A549 (cell line): ENCODE results near the gene ATG4B. TPM values are rescaled to one million over a fixed set of nuclear protein-coding genes. Genes with fewer than 3 reads are reported as not detected.
A peak's percentile ranks its signal among the peaks of the same experiment; 100 is the strongest.

Experiments used
- ATAC-seq, 2 experiments: fragments of 200-7000 bp in 1 of 2; fragments of >200 bp in 1 of 2; cut with Nextera tagmentation in 1 of 2; cut with Tn5 transposase in 1 of 2; 3 replicates each; pipeline versions ENCODE4 v1.8.0 to v1.9.1; 2018 to 2020; ENCODE audit warnings: mild to moderate bottlenecking in 1 of 2, moderate library complexity in 1 of 2
- CTCF ChIA-PET: fragments of 300-600 bp; sonication (Branson Sonifier 250); formaldehyde crosslinking; extraction: SDS; loops from one replicate; lab custom pipeline; 2021; ENCODE audit warnings: antibody characterized with exemption, inconsistent platforms; lab: Yijun Ruan, JAX
- POLR2A ChIA-PET: fragments of 350-600 bp; formaldehyde crosslinking; extraction: SDS; loops from one replicate; lab custom pipeline; 2021; ENCODE audit warnings: antibody characterized with exemption, inconsistent platforms; lab: Yijun Ruan, JAX
- DNase-seq, 2 experiments: peaks; one replicate each; pipeline versions ENCODE4 v3.0.0 to v3.0.0-alpha.2; 2011 to 2016; ENCODE audit warnings: low read depth in 1 of 2, low spot score in 1 of 2
- FAIRE-seq: peaks from 2 replicates; lab custom pipeline; 2011; peaks lifted over from hg19 to GRCh38; lab: Jason Lieb, UNC
- H3K27ac ChIP-seq, 2 experiments: fragments of >200 bp; sonication (Bioruptor Twin); formaldehyde crosslinking; 3 replicates each; pipeline ENCODE4 v1.5.1; 2016 to 2017
- H3K4me1 ChIP-seq: fragments of >200 bp; sonication (Bioruptor Twin); formaldehyde crosslinking; 3 replicates; pipeline ENCODE4 v1.6.1; 2016
- H3K4me2 ChIP-seq: fragments of >200 bp; sonication (Bioruptor Twin); formaldehyde crosslinking; 3 replicates; pipeline ENCODE4 v1.6.1; 2016
- H3K4me3 ChIP-seq: fragments of >200 bp; sonication (Bioruptor Twin); formaldehyde crosslinking; 3 replicates; pipeline ENCODE4 v1.5.1; 2016
- H3K9me3 ChIP-seq: fragments of >200 bp; sonication (Bioruptor Twin); formaldehyde crosslinking; 3 replicates; pipeline ENCODE4 v1.6.1; 2016
- BHLHE40 ChIP-seq: IDR thresholded peaks from 2 replicates; pipeline ENCODE4 v1.6.1; 2012; ENCODE audit warnings: low read depth, low read length, inconsistent platforms
- CHD2 ChIP-seq: fragments of 150-350 bp; IDR thresholded peaks from 2 replicates; pipeline ENCODE4 v1.6.1; 2014; ENCODE audit warnings: low read length; ENCODE audit not compliant: partially characterized antibody
- CHD4 ChIP-seq: fragments of 200-600 bp; sonication (generic); IDR thresholded peaks from 2 replicates; pipeline ENCODE4 v1.6.1; 2016; ENCODE audit warnings: antibody characterized with exemption, mild to moderate bottlenecking, borderline replicate concordance
- E2F6 ChIP-seq: IDR thresholded peaks from 2 replicates; pipeline ENCODE4 v1.6.1; 2012; ENCODE audit warnings: low read depth, borderline replicate concordance
- EHF ChIP-seq: fragments of 250-450 bp; sonication (Bioruptor Pico); IDR thresholded peaks from 2 replicates; pipeline ENCODE4 v1.5.0; 2020; ENCODE audit warnings: mild to moderate bottlenecking
- FOSB ChIP-seq: fragments of 250-450 bp; sonication (Bioruptor Pico); IDR thresholded peaks from 2 replicates; pipeline ENCODE4 v1.5.0; 2020; ENCODE audit warnings: mild to moderate bottlenecking, moderate library complexity
- FOXS1 ChIP-seq: fragments of 250-450 bp; sonication (Bioruptor Pico); IDR thresholded peaks from 2 replicates; pipeline ENCODE4 v1.5.0; 2020; ENCODE audit warnings: mild to moderate bottlenecking, moderate library complexity
- GATA3 ChIP-seq: IDR thresholded peaks from 2 replicates; pipeline ENCODE4 v1.6.1; 2012; ENCODE audit warnings: borderline replicate concordance
- HES2 ChIP-seq: fragments of >200 bp; sonication (Bioruptor Twin); formaldehyde crosslinking; IDR thresholded peaks from 2 replicates; pipeline ENCODE4 v1.6.1; 2016
- HOXB13 ChIP-seq: fragments of 250-450 bp; sonication (Bioruptor Pico); IDR thresholded peaks from 2 replicates; pipeline ENCODE4 v1.5.0; 2020; ENCODE audit warnings: low read depth, mild to moderate bottlenecking, moderate library complexity
- HOXB5 ChIP-seq: fragments of 250-450 bp; sonication (Bioruptor Pico); IDR thresholded peaks from 2 replicates; pipeline ENCODE4 v1.5.0; 2020; ENCODE audit warnings: mild to moderate bottlenecking, moderate library complexity
- JUN ChIP-seq, 2 experiments: fragments of >200 bp; sonication (Bioruptor Twin); formaldehyde crosslinking; IDR thresholded peaks; 2 replicates in 1 of 2; 3 replicates in 1 of 2; pipeline ENCODE4 v1.6.1; 2016 to 2017
- KDM1A ChIP-seq: fragments of 200-600 bp; sonication (generic); IDR thresholded peaks from 2 replicates; pipeline ENCODE4 v1.6.1; 2016; ENCODE audit warnings: low read depth, mild to moderate bottlenecking
- MAFK ChIP-seq: fragments of 450-650 bp; IDR thresholded peaks from 2 replicates; pipeline ENCODE4 v1.6.1; 2014; ENCODE audit not compliant: partially characterized antibody
- MAX ChIP-seq: IDR thresholded peaks from 2 replicates; pipeline ENCODE4 v1.6.1; 2012
- NPAS2 ChIP-seq: fragments of 250-450 bp; sonication (Bioruptor Pico); IDR thresholded peaks from 2 replicates; pipeline ENCODE4 v1.8.0; 2022; ENCODE audit warnings: mild to moderate bottlenecking, moderate library complexity, borderline replicate concordance
- PBX3 ChIP-seq: IDR thresholded peaks from 2 replicates; pipeline ENCODE4 v1.6.1; 2012
- RNF2 ChIP-seq: fragments of 200-600 bp; sonication (generic); IDR thresholded peaks from 2 replicates; pipeline ENCODE4 v1.6.1; 2016; ENCODE audit warnings: low read depth, mild to moderate bottlenecking, antibody characterized with exemption, moderate library complexity, borderline replicate concordance
- SREBF2 ChIP-seq: fragments of 450-650 bp; IDR thresholded peaks from 2 replicates; pipeline ENCODE4 v1.6.1; 2014; ENCODE audit warnings: mild to moderate bottlenecking, moderate library complexity
- TFCP2L1 ChIP-seq: fragments of 250-450 bp; sonication (Bioruptor Pico); IDR thresholded peaks from 2 replicates; pipeline ENCODE4 v1.5.0; 2021; ENCODE audit warnings: mild to moderate bottlenecking
- ZSCAN20 ChIP-seq: fragments of 250-450 bp; sonication (Bioruptor Pico); IDR thresholded peaks from 2 replicates; pipeline ENCODE4 v1.8.0; 2022; ENCODE audit warnings: mild to moderate bottlenecking, moderate library complexity
- WGBS: methylation state at CpG from one replicate; pipeline ENCODE4 v1.1.6; 2017; ENCODE audit errors: missing lambda C conversion rate; 5-methylcytosine and 5-hydroxymethylcytosine counted together
- polyA plus RNA-seq, 4 experiments: library from polyadenylated mRNA; depleted of rRNA in 3 of 4; stranded (reverse); fragments of >200 nt; fragmentation: RNase III in 1 of 4; extraction: RNeasy Plus Mini Kit Qiagen cat#74134 plus additional on column Dnase treatment in 1 of 4; gene quantifications; 2 replicates in 3 of 4; 3 replicates in 1 of 4; pipeline ENCODE4 v1.2.3, GENCODE V29; 2011 to 2017

Gene ATG4B
- polyA plus RNA-seq, 2 of the 4 experiments (the other 2 are of a cell fraction), result 70.3 to 75.2 TPM

GRCh38 chr2:241673189-241673663 is 35.7 kb downstream of the ATG4B start:
- H3K27ac ChIP-seq, result no peak overlapping the region
- no peak for FAIRE-seq
- no peak for TF ChIP-seq CHD2
- TF ChIP-seq SREBF2, result no peak
- no peak for TF ChIP-seq FOSB (CRISPR knock-in tag)
- no peak for TF ChIP-seq E2F6
- no peak for TF ChIP-seq RNF2
- no peak for TF ChIP-seq ZSCAN20 (CRISPR knock-in tag)
- TF ChIP-seq EHF (CRISPR knock-in tag), result no peak
- no peak for TF ChIP-seq GATA3
- no peak for TF ChIP-seq MAX
- no peak for TF ChIP-seq FOXS1
- no peak for TF ChIP-seq HOXB5 (CRISPR knock-in tag)
- no peak for TF ChIP-seq NPAS2
- H3K9me3 ChIP-seq, result no peaks in the 10 kb centered on the region
- H3K4me2 ChIP-seq, result no peak overlapping the region
- no peak overlapping the region for H3K4me3 ChIP-seq
- no peaks in the 10 kb centered on the region for H3K4me1 ChIP-seq
- no peak for DNase-seq
- CTCF ChIA-PET, result interaction anchor here (1.5 kb wide), 1 partner anchor 14 kb away, joined by 6 read pairs; no protein-coding TSS in a partner anchor
- no peak for ATAC-seq
- WGBS, result 94% methylated on average over 18 of the region's 18 CpGs
- POLR2A ChIA-PET, result no interaction called here

- FAIRE-seq, result no peak
- H3K27ac ChIP-seq, result no peak overlapping the region
- no peak overlapping the region for H3K4me3 ChIP-seq
- no peak overlapping the region for H3K4me2 ChIP-seq
- peak; percentile 77 to 82 for ATAC-seq
- WGBS, result 93% methylated on average over 21 of the region's 21 CpGs
- no peaks in the 10 kb centered on the region for H3K4me1 ChIP-seq
- TF ChIP-seq JUN (IDR thresholded peaks at IDR 0.05) (0 out of 5 replicates have a peak, but pooled peaks of 1 of the 2 experiments have one; percentile 7), ZSCAN20 (CRISPR knock-in tag) (no peak)
- TF ChIP-seq, all 56 proteins: peak for 1
- no peaks in the 10 kb centered on the region for H3K9me3 ChIP-seq
- ChIA-PET POLR2A (no interaction called here), CTCF (interaction anchor here (1.5 kb wide), 1 partner anchor 15 kb away, joined by 6 read pairs; no protein-coding TSS in a partner anchor)
- DNase-seq, result peak; percentile 31 to 50
These were observed 36.6 kb downstream of the ATG4B start for GRCh38 chr2:241673797-241674725.

- no peak for TF ChIP-seq GATA3
- no peak for TF ChIP-seq KDM1A
- TF ChIP-seq NPAS2, result no peak
- no peak for TF ChIP-seq FOSB (CRISPR knock-in tag)
- TF ChIP-seq HOXB13 (CRISPR knock-in tag), result no peak
- no peak for TF ChIP-seq BHLHE40
- no peak for TF ChIP-seq HES2
- no peak for TF ChIP-seq E2F6
- no peak for TF ChIP-seq PBX3
- TF ChIP-seq MAFK, result no peak
- no peak for TF ChIP-seq TFCP2L1
- no peak for TF ChIP-seq CHD4
- no peak for TF ChIP-seq CHD2
- no peak for FAIRE-seq
- ChIA-PET POLR2A (interaction anchor here (0.6 kb wide), 1 partner anchor 11 kb away, joined by 3 read pairs; the partner anchor contains the start of gene DTYMK), CTCF (interaction anchor here (0.7 to 1.4 kb wide), 4 partner anchors 8 to 17 kb away, joined by 3 to 7 read pairs (median 4); no protein-coding TSS in a partner anchor)
- no peak overlapping the region for H3K27ac ChIP-seq
- H3K4me3 ChIP-seq, result no peak overlapping the region
- DNase-seq, result no peak
- H3K4me2 ChIP-seq, result no peak overlapping the region
- WGBS, result 88% methylated on average over 17 of the region's 17 CpGs
- H3K4me1 ChIP-seq, result peaks cover 3% of the 10 kb centered on the region; the same call in 2 of the 3 replicates
- ATAC-seq, result no peak; a peak in 2 of 6 replicates
- H3K9me3 ChIP-seq, result no peaks in the 10 kb centered on the region
These were observed 38.4 kb downstream of the ATG4B start for GRCh38 chr2:241675885-241676284.
